ENCODE results near the gene GTPBP4.

GRCh38 chr10:996031-996430, 7.8 kb downstream of the GTPBP4 start:
- TF ChIP-seq CTCF (IDR thresholded peaks at IDR 0.05; ENCODE audit: control extremely low read depth in 1 of 3, insufficient read depth in 1 of 3, low read depth in 1 of 3, low read length in 3 of 3) (no peak), EZH2 (IDR thresholded peaks at IDR 0.05; ENCODE audit: low read depth, low read length, severe bottlenecking) (no peak), POLR2A (IDR thresholded peaks at IDR 0.05; ENCODE audit: control extremely low read depth in 1 of 2, low read depth in 2 of 2, low read length in 2 of 2) (no peak), GABPA (IDR thresholded peaks at IDR 0.05; ENCODE audit: borderline replicate concordance, insufficient read depth, low read length) (no peak), TAF1 (IDR thresholded peaks at IDR 0.05; ENCODE audit: low read depth, low read length) (no peak), TCF12 (IDR thresholded peaks at IDR 0.05; ENCODE audit: low read depth, low read length) (no peak), CHD2 (IDR thresholded peaks at IDR 0.05; ENCODE audit: low read length) (no peak), NRF1 (IDR thresholded peaks at IDR 0.05; ENCODE audit: low read depth, low read length) (no peak), CREB1 (IDR thresholded peaks at IDR 0.05) (no peak), SIN3A (conservative IDR thresholded peaks at IDR 0.05 in 1 of 2, IDR thresholded peaks at IDR 0.05 in 1 of 2; ENCODE audit: low read depth in 1 of 2, low read length in 2 of 2) (no peak), POLR2AphosphoS5 (IDR thresholded peaks at IDR 0.05; ENCODE audit: low read depth, low read length) (no peak; the same call in 1 of the 2 replicates), YY1 (IDR thresholded peaks at IDR 0.05; ENCODE audit: low read depth, low read length) (no peak)

Measured in H1 (cell line).